MCF 10A (cell line): ENCODE results near the gene NPTXR. TPM values are rescaled to one million over a fixed set of nuclear protein-coding genes. Genes with fewer than 3 reads are reported as not detected.

Experiments used
- BruUV-seq: library from RNA; stranded (reverse); fragments of 400-500 nt; replicated peaks from 2 replicates; lab custom pipeline; 2021; lab: Mats Ljungman, UMichigan
- CTCF ChIA-PET: fragments of 300-600 bp; sonication (Branson Sonifier 250); formaldehyde crosslinking; extraction: SDS; loops from one replicate; lab custom pipeline; 2021; ENCODE audit warnings: antibody characterized with exemption, inconsistent platforms; lab: Yijun Ruan, JAX
- POLR2A ChIA-PET: fragments of 300-600, 350-650 bp; sonication (Branson Sonifier 250); formaldehyde crosslinking; extraction: SDS; loops from one replicate; lab custom pipeline; 2020; ENCODE audit warnings: antibody characterized with exemption, inconsistent platforms; lab: Yijun Ruan, JAX
- DNase-seq: peaks from one replicate; pipeline ENCODE4 v3.0.0-alpha.2; 2018; ENCODE audit not compliant: unreplicated experiment
- H3K27ac Mint-ChIP-seq: one replicate; pipeline ENCODE4 v1.8.0; 2022; ENCODE audit warnings: mild to moderate bottlenecking, low read depth, mixed read lengths; ENCODE audit not compliant: unreplicated experiment
- H3K27me3 Mint-ChIP-seq: one replicate; pipeline ENCODE4 v1.8.0; 2022; ENCODE audit warnings: mixed read lengths; ENCODE audit not compliant: insufficient read depth, unreplicated experiment
- H3K36me3 Mint-ChIP-seq: one replicate; pipeline ENCODE4 v1.8.0; 2022; ENCODE audit warnings: mild to moderate bottlenecking, moderate library complexity, mixed read lengths; ENCODE audit not compliant: insufficient read depth, unreplicated experiment
- H3K4me1 Mint-ChIP-seq: one replicate; pipeline ENCODE4 v1.8.0; 2022; ENCODE audit warnings: mixed read lengths; ENCODE audit not compliant: insufficient read depth, unreplicated experiment
- H3K4me3 Mint-ChIP-seq: one replicate; pipeline ENCODE4 v1.8.0; 2022; ENCODE audit warnings: mild to moderate bottlenecking, moderate library complexity, mixed read lengths; ENCODE audit not compliant: unreplicated experiment
- H3K9me3 Mint-ChIP-seq: one replicate; pipeline ENCODE4 v1.8.0; 2022; ENCODE audit warnings: mixed read lengths; ENCODE audit not compliant: unreplicated experiment
- CTCF ChIP-seq: fragments of 200-600 bp; IDR thresholded peaks from one replicate; pipeline ENCODE4 v1.8.0; 2022; ENCODE audit warnings: antibody characterized with exemption, mild to moderate bottlenecking; ENCODE audit not compliant: unreplicated experiment
- intact Hi-C: fragments of 100-400 bp; cut with micrococcal nuclease; formaldehyde crosslinking; loops from 2 replicates; pipeline ENCODE4 v1.14.1; 2022
- total RNA-seq: library from RNA; stranded (reverse); gene quantifications from 2 replicates; pipeline ENCODE4 v1.2.3, GENCODE V29; 2022

The NPTXR gene
- total RNA-seq, 1 experiment from 2014 or later: 0.93 TPM

- DNase-seq: no peak
- no peak overlapping the region for H3K27ac Mint-ChIP-seq
- ChIA-PET CTCF (interaction anchor here (0.5 to 3.9 kb wide), 54 partner anchors 8 to 641 kb away, joined by 3 to 65 read pairs (median 5); partner anchors contain the start of genes APOBEC3C and RPL3), POLR2A (interaction anchor here (0.6 to 2.9 kb wide), 9 partner anchors 12 to 450 kb away, joined by 3 to 16 read pairs (median 5); partner anchors contain the start of gene RPL3)
- H3K4me3 Mint-ChIP-seq: no peak overlapping the region
- no peaks in the 10 kb centered on the region for H3K9me3 Mint-ChIP-seq
- no peak for TF ChIP-seq CTCF
- peaks cover 21% of the 10 kb centered on the region for H3K4me1 Mint-ChIP-seq
- H3K27me3 Mint-ChIP-seq: peaks cover 25% of the 10 kb centered on the region
- intact Hi-C loops: loop anchor here (1.0 to 5.0 kb wide), 6 partner anchors 53 to 448 kb away; partner anchors contain the start of genes APOBEC3B and RPL3
- BruUV-seq: TSS peak; percentile 30
- peaks cover 12% of the 10 kb centered on the region for H3K36me3 Mint-ChIP-seq
Measured at GRCh38 chr22:38869663-38870062, 25.8 kb upstream of the NPTXR start.

- BruUV-seq: no TSS peak
- peaks cover 12% of the 10 kb centered on the region for H3K36me3 Mint-ChIP-seq
- no peaks in the 10 kb centered on the region for H3K9me3 Mint-ChIP-seq
- no peak overlapping the region for H3K27ac Mint-ChIP-seq
- CTCF ChIA-PET: interaction anchor here (0.5 to 3.9 kb wide), 32 partner anchors 8 to 450 kb away, joined by 3 to 65 read pairs (median 8); partner anchors contain the start of genes APOBEC3B, APOBEC3C and RPL3
- DNase-seq: peak; percentile 72
- H3K4me3 Mint-ChIP-seq: no peak overlapping the region
- H3K4me1 Mint-ChIP-seq: peaks cover 19% of the 10 kb centered on the region
- intact Hi-C loops: loop anchor here (1.0 kb wide), 1 partner anchor 101 kb away; no protein-coding TSS in a partner anchor
- TF ChIP-seq CTCF: peak; percentile 74
- H3K27me3 Mint-ChIP-seq: peaks cover 18% of the 10 kb centered on the region
- POLR2A ChIA-PET: interaction anchor here (0.6 to 1.3 kb wide), 2 partner anchors 112 to 253 kb away, joined by 3 to 6 read pairs; no protein-coding TSS in a partner anchor
Measured at GRCh38 chr22:38868886-38869381, 25.1 kb upstream of the NPTXR start.

GRCh38 chr22:38868286-38868721, 24.5 kb upstream of the NPTXR start:
- Mint-ChIP-seq H3K9me3 (no peaks in the 10 kb centered on the region), H3K27me3 (peaks cover 12% of the 10 kb centered on the region), H3K4me1 (peaks cover 14% of the 10 kb centered on the region), H3K4me3 (no peak overlapping the region), H3K27ac (peak overlapping the region; percentile 16), H3K36me3 (peaks cover 12% of the 10 kb centered on the region)
- no peak for DNase-seq
- CTCF ChIA-PET: interaction anchor here (0.7 to 3.9 kb wide), 9 partner anchors 10 to 250 kb away, joined by 3 to 65 read pairs (median 13); partner anchors contain the start of gene APOBEC3B
- intact Hi-C loops: no loop called here
- no TSS peak for BruUV-seq
- POLR2A ChIA-PET: no interaction called here
- TF ChIP-seq CTCF: no peak

GRCh38 chr22:38867471-38868285, 23.9 kb upstream of the NPTXR start:
- intact Hi-C loops: no loop called here
- Mint-ChIP-seq H3K4me1 (peaks cover 10% of the 10 kb centered on the region), H3K9me3 (no peaks in the 10 kb centered on the region), H3K27me3 (peaks cover 5% of the 10 kb centered on the region), H3K36me3 (peaks cover 12% of the 10 kb centered on the region), H3K27ac (peak overlapping the region; percentile 16), H3K4me3 (no peak overlapping the region)
- no peak for TF ChIP-seq CTCF
- no TSS peak for BruUV-seq
- CTCF ChIA-PET: interaction anchor here (0.8 to 3.0 kb wide), 3 partner anchors 10 to 99 kb away, joined by 3 to 30 read pairs (median 3); no protein-coding TSS in a partner anchor
- no peak for DNase-seq
- POLR2A ChIA-PET: no interaction called here
